ENCODE data around the gene DEK.

The DEK gene

DNA sequence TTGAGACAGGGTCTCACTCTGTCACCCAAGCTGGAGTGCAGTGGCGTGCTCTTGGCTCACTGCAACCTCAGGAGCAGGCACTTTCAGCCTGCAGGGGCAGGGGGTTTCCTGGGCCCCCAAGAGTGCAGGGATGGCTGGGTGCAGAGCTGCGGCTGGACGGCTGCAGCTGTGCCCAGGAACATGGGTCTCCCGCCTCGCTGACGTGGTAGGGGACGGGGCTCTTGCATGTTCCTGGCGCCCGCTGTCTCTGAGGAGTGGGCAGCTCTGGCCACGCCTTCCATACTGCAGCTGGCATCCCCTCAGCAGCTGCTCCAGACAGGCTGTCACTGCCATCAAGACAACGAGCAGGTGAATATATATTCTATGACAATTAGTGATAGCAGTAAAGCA, 2.2 kb upstream of the DEK start:
- DNase-seq (ENCODE audit: low read depth) = no peak
- H3K4me3 ChIP-seq (ENCODE audit: low read depth, low read length) = no peak overlapping the region
- TF ChIP-seq CTCF (IDR thresholded peaks at IDR 0.05; ENCODE audit: insufficient read depth, low read depth, low read length, missing control alignments) = no peak

- no peak for TF ChIP-seq CTCF (IDR thresholded peaks at IDR 0.05; ENCODE audit: insufficient read depth, low read depth, low read length, missing control alignments)
- H3K4me3 ChIP-seq (ENCODE audit: low read depth, low read length) = no peak overlapping the region
- no peak for DNase-seq (ENCODE audit: low read depth)
Observed at GRCh38 chr6:18265787-18266522, 1.6 kb upstream of the DEK start.

- DNase-seq (ENCODE audit: low read depth) = no peak
- H3K4me3 ChIP-seq (ENCODE audit: low read depth, low read length) = peak overlapping the region; percentile 83
- TF ChIP-seq CTCF (IDR thresholded peaks at IDR 0.05; ENCODE audit: insufficient read depth, low read depth, low read length, missing control alignments) = no peak
Observed at GRCh38 chr6:18264923-18265377, 620 bp upstream of the DEK start.

GRCh38 chr6:18263418-18264218, 712 bp downstream of the DEK start:
- H3K4me3 ChIP-seq (ENCODE audit: low read depth, low read length) = peak overlapping the region; percentile 83
- DNase-seq (ENCODE audit: low read depth) = peak; percentile 44

DNA sequence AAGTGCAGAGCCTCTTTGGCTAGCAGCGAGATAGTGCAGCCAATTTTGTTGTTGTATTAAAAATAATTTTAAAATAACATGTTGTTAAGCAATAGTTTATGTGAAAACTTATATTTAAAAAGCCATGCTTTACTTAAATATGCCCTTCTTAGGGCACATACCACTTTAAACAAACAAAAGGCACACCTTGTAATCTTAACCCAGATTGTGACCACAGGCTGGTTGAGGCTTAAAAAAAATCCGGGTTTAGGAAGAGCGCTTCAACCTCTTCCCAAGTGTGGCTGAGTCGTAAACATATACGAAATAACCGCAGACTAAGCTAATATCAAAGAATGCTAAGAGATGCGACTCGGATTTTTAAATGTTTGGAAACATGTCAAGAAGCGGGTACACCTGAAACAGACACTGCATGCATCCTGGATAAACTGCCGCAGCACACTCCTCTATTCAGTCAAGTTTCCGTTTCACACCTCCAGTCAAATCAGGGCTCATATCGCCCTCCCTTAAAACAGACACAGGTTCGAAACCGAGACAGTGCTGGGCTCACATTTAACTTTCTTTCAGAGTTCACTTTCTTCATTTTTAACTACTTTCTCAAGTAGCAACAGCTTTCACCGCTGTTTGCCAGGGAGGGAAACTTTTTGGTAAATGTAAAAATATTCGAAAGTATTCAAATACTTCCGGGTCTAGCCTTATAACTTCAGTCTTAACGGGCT, 1.5 kb downstream of the DEK start:
- peak overlapping the region; percentile 83 for H3K4me3 ChIP-seq (ENCODE audit: low read depth, low read length)
- DNase-seq (ENCODE audit: low read depth) = peak; percentile 92
- no peak for TF ChIP-seq CTCF (IDR thresholded peaks at IDR 0.05; ENCODE audit: insufficient read depth, low read depth, low read length, missing control alignments)

More at GRCh38 chr6:18263418-18264218, 712 bp downstream of the DEK start:
- TF ChIP-seq CTCF (IDR thresholded peaks at IDR 0.05; ENCODE audit: insufficient read depth, low read depth, low read length, missing control alignments) = no peak

- H3K4me3 ChIP-seq (ENCODE audit: low read depth, low read length) = peak overlapping the region; percentile 83
- no peak for DNase-seq (ENCODE audit: low read depth)
- TF ChIP-seq CTCF (IDR thresholded peaks at IDR 0.05; ENCODE audit: insufficient read depth, low read depth, low read length, missing control alignments) = no peak
Observed at GRCh38 chr6:18261877-18262276, 2.5 kb downstream of the DEK start.
